ENCODE data around the gene BCL3. TPM values are rescaled to one million over a fixed set of nuclear protein-coding genes. Genes with fewer than 3 reads are reported as not detected.

The BCL3 gene
- total RNA-seq, 1 experiment from 2014 or later = 2.2 TPM

GRCh38 chr19:44783545-44783944, 35.0 kb downstream of the BCL3 start:
- Histone ChIP-seq H3K23me2 (ENCODE audit: insufficient read length, low read depth, low read length, poor library complexity, severe bottlenecking) (no peaks in the 10 kb centered on the region), H4K5ac (ENCODE audit: insufficient read length, low read depth, low read length) (no peak overlapping the region), H4K91ac (ENCODE audit: insufficient read length, low read depth, low read length) (no peak overlapping the region), H3K4me1 (ENCODE audit: insufficient read depth, low read length) (no peaks in the 10 kb centered on the region), H3K27me3 (ENCODE audit: insufficient read depth, low read length) (no peaks in the 10 kb centered on the region), H3K18ac (ENCODE audit: insufficient read length, low read depth, low read length) (no peak overlapping the region), H2BK5ac (ENCODE audit: insufficient read length, low read length) (no peak overlapping the region), H3K23ac (ENCODE audit: insufficient read length, low read depth, low read length) (no peak overlapping the region), H3K4me2 (ENCODE audit: insufficient read depth, insufficient read length, low read length) (no peak overlapping the region), H2BK12ac (ENCODE audit: insufficient read length, low read depth, low read length) (no peak overlapping the region), H3K4ac (ENCODE audit: low read depth, low read length) (no peak overlapping the region), H3K9ac (ENCODE audit: extremely low read depth, insufficient read length, low read length) (no peak overlapping the region), H2BK20ac (ENCODE audit: low read depth, low read length, poor library complexity, severe bottlenecking) (no peak overlapping the region), H3K79me2 (ENCODE audit: insufficient read depth, low read length) (no peaks in the 10 kb centered on the region), H2AK5ac (ENCODE audit: insufficient read length, low read length) (no peak overlapping the region), H2BK120ac (ENCODE audit: low read depth, low read length, poor library complexity, severe bottlenecking) (no peak overlapping the region), H3K56ac (ENCODE audit: insufficient read length, low read depth, low read length) (no peak overlapping the region), H3K9me3 (ENCODE audit: control insufficient read depth, low read depth, low read length) (no peaks in the 10 kb centered on the region), H2BK15ac (ENCODE audit: low read depth, low read length) (no peak overlapping the region), H3T11ph (ENCODE audit: low read length) (no peak overlapping the region), H4K8ac (replicated peaks; ENCODE audit: insufficient read length, low read depth, low read length) (no peak overlapping the region), H3K79me1 (ENCODE audit: insufficient read depth, low read depth, low read length, poor library complexity, severe bottlenecking) (no peaks in the 10 kb centered on the region), H2AFZ (ENCODE audit: low read length) (no peak overlapping the region), H3K27ac (ENCODE audit: insufficient read length, low read depth, low read length) (no peak overlapping the region), H4K20me1 (ENCODE audit: control insufficient read depth, insufficient read depth, insufficient read length) (no peaks in the 10 kb centered on the region), H3K14ac (ENCODE audit: insufficient read depth, low read length) (no peak overlapping the region)
- Mint-ChIP-seq H3K36me3 (ENCODE audit: insufficient read depth in 1 of 3, low read depth in 3 of 3) (peaks cover 4 to 24% (median 15%) of the 10 kb centered on the region in 3 experiments; a peak in 6 of 7 replicates), H3K4me3 (no peak overlapping the region; a peak in 1 of 5 replicates), H3K9me3 (no peaks in the 10 kb centered on the region; a peak in 1 of 5 replicates), H3K27me3 (ENCODE audit: low read depth) (no peaks in the 10 kb centered on the region), H3K27ac (no peak overlapping the region), H3K4me1 (peaks cover 6 to 7% of the 10 kb centered on the region in 2 experiments)
- no peak for DNase-seq
- no peak for TF ChIP-seq CTCF (conservative IDR thresholded peaks at IDR 0.05)
- WGBS (ENCODE audit: extremely low coverage, insufficient read length, low lambda C conversion rate) = no CpG with 5 or more reads among the region's 4 CpGs

All from H9 (cell line).